Testis (tissue), 3 donors: Measurements from ENCODE around the gene SLC16A7. TPM values are rescaled to one million over a fixed set of nuclear protein-coding genes. Genes with fewer than 3 reads are reported as not detected.

Experiments used
- DNase-seq: peaks from one replicate; pipeline ENCODE4 v3.0.0-alpha.2; 2019
- H3K27ac ChIP-seq, 2 donors: fragments of 200-600 bp; sonication (generic); one replicate each; pipeline ENCODE4 v1.5.1; 2019
- H3K27me3 ChIP-seq: fragments of 200-600 bp; sonication (generic); one replicate; pipeline ENCODE4 v1.5.1; 2019
- H3K36me3 ChIP-seq: fragments of 200-600 bp; sonication (generic); one replicate; pipeline ENCODE4 v1.5.1; 2017; ENCODE audit warnings: low read depth; ENCODE audit errors: missing control alignments
- H3K4me1 ChIP-seq: fragments of 200-600 bp; sonication (generic); one replicate; pipeline ENCODE4 v1.5.1; 2019
- H3K4me3 ChIP-seq, 2 donors: fragments of 200-600 bp; sonication (generic); one replicate each; pipeline ENCODE4 v1.5.1; 2017 to 2019
- H3K9me3 ChIP-seq: fragments of 200-600 bp; sonication (generic); one replicate; pipeline ENCODE4 v1.5.1; 2017
- CTCF ChIP-seq, 3 experiments: fragments of 450-650 bp in 2 of 3; fragments of 200-600 bp in 1 of 3; sonication (generic) in 1 of 3; IDR thresholded peaks; one replicate each; pipeline ENCODE4 v1.5.1; 2016 to 2019; ENCODE audit warnings: antibody characterized with exemption in 3 of 3, mild to moderate bottlenecking in 2 of 3, moderate library complexity in 1 of 3
- POLR2A ChIP-seq: fragments of 450-650 bp; IDR thresholded peaks from one replicate; pipeline ENCODE4 v1.6.1; 2017; ENCODE audit warnings: antibody characterized with exemption, mild to moderate bottlenecking, moderate library complexity
- WGBS, 2 donors: methylation state at CpG; one replicate each; pipeline ENCODE4 v1.1.5; 2018; 5-methylcytosine and 5-hydroxymethylcytosine counted together
- intact Hi-C: fragments of 100-400 bp; cut with DNase I; formaldehyde crosslinking; loops from one replicate; pipeline ENCODE4 v1.15.1; 2023; ENCODE audit warnings: low total_unique reads
- polyA plus RNA-seq: library from polyadenylated mRNA; stranded (reverse); fragments of 350-450 nt; fragmentation: Illumina TruSeq; extraction: RNeasy Lipid Tissue Mini Kit (QIAGEN cat#74804); gene quantifications from one replicate; pipeline ENCODE4 v1.2.3, GENCODE V29; 2014; ENCODE audit warnings: low read depth, low replicate concordance; ENCODE audit not compliant: insufficient read depth
- total RNA-seq, 2 donors: library from RNA; depleted of rRNA; stranded (reverse); fragments of >200 nt; gene quantifications; one replicate each; pipeline ENCODE4 v1.2.3, GENCODE V29; 2016

SLC16A7 gene
- total and polyA plus RNA-seq, 3 donors from 2014 or later, result 10.5 to 38.0 (median 15.9) TPM

- no peak overlapping the region for H3K4me3 ChIP-seq
- intact Hi-C loops, result no loop called here
- no peaks in the 10 kb centered on the region for H3K4me1 ChIP-seq
- H3K36me3 ChIP-seq, result no peaks in the 10 kb centered on the region
- H3K27me3 ChIP-seq, result no peaks in the 10 kb centered on the region
- no peaks in the 10 kb centered on the region for H3K9me3 ChIP-seq
- H3K27ac ChIP-seq, result no peak overlapping the region
- no peak for DNase-seq
- TF ChIP-seq POLR2A (no peak), CTCF (IDR thresholded peaks at IDR 0.05) (no peak)
Measured at GRCh38 chr12:59627582-59627981, 31.8 kb downstream of the SLC16A7 start.

- Histone ChIP-seq H3K27me3 (no peaks in the 10 kb centered on the region), H3K4me3 (no peak overlapping the region), H3K36me3 (no peaks in the 10 kb centered on the region), H3K4me1 (no peaks in the 10 kb centered on the region), H3K27ac (no peak overlapping the region), H3K9me3 (no peaks in the 10 kb centered on the region)
- TF ChIP-seq POLR2A, result no peak
- TF ChIP-seq CTCF (IDR thresholded peaks at IDR 0.05), result no peak
- whole genome bisulfite sequencing, 2 donors, result 91% methylated on average over 3 of the region's 3 CpGs
- intact Hi-C loops, result no loop called here
- no peak for DNase-seq
Measured at GRCh38 chr12:59629890-59630289, 34.1 kb downstream of the SLC16A7 start.

GRCh38 chr12:59632408-59632807 is 36.6 kb downstream of the SLC16A7 start:
- no peak overlapping the region for H3K4me3 ChIP-seq
- no peaks in the 10 kb centered on the region for H3K9me3 ChIP-seq
- no peaks in the 10 kb centered on the region for H3K36me3 ChIP-seq
- H3K27ac ChIP-seq, result no peak overlapping the region
- WGBS, 2 donors, result 63 to 75% methylated on average over 1 of the region's 1 CpG
- H3K27me3 ChIP-seq, result no peaks in the 10 kb centered on the region
- no peaks in the 10 kb centered on the region for H3K4me1 ChIP-seq
- DNase-seq, result no peak
- no peak for TF ChIP-seq POLR2A
- TF ChIP-seq CTCF (IDR thresholded peaks at IDR 0.05), result no peak
- intact Hi-C loops, result no loop called here

- Histone ChIP-seq H3K9me3 (no peaks in the 10 kb centered on the region), H3K4me1 (no peaks in the 10 kb centered on the region), H3K27me3 (no peaks in the 10 kb centered on the region), H3K4me3 (no peak overlapping the region), H3K27ac (no peak overlapping the region), H3K36me3 (no peaks in the 10 kb centered on the region)
- DNase-seq, result no peak
- 81 to 88% methylated on average over 1 of the region's 1 CpG for WGBS, 2 donors
- TF ChIP-seq POLR2A (no peak), CTCF (IDR thresholded peaks at IDR 0.05) (no peak)
- intact Hi-C loops, result no loop called here
Measured at GRCh38 chr12:59634254-59634653, 38.4 kb downstream of the SLC16A7 start.

- 86 to 91% methylated on average over 5 of the region's 5 CpGs for WGBS, 2 donors
- Histone ChIP-seq H3K4me3 (no peak overlapping the region), H3K27me3 (no peaks in the 10 kb centered on the region), H3K27ac (no peak overlapping the region), H3K4me1 (no peaks in the 10 kb centered on the region), H3K9me3 (no peaks in the 10 kb centered on the region), H3K36me3 (no peaks in the 10 kb centered on the region)
- TF ChIP-seq CTCF (IDR thresholded peaks at IDR 0.05) (no peak), POLR2A (no peak)
- intact Hi-C loops, result no loop called here
- DNase-seq, result no peak
Measured at GRCh38 chr12:59636945-59637691, 41.3 kb downstream of the SLC16A7 start.
